K562 (cell line): ENCODE data around the gene BMP6. TPM values are rescaled to one million over a fixed set of nuclear protein-coding genes. Genes with fewer than 3 reads are reported as not detected.

Experiments used
- MYBL2 ChIP-seq, 2 experiments: fragments of 450-650 bp in 1 of 2; sonication (generic) in 1 of 2; formaldehyde crosslinking in 1 of 2; IDR thresholded peaks; 2 replicates each; pipeline versions ENCODE4 v1.6.1 to v1.8.1; 2017 to 2022; ENCODE audit warnings: borderline replicate concordance in 1 of 2, inconsistent platforms in 1 of 2, low read depth in 1 of 2, mild to moderate bottlenecking in 1 of 2, missing genetic modification reagents in 1 of 2, moderate library complexity in 1 of 2
- NFYB ChIP-seq: IDR thresholded peaks from 2 replicates; pipeline ENCODE4 v1.6.1; 2011; ENCODE audit warnings: mild to moderate bottlenecking, moderate library complexity; ENCODE audit not compliant: insufficient read length; ENCODE audit errors: extremely low read depth
- ZNF263 ChIP-seq: sonication (generic); formaldehyde crosslinking; IDR thresholded peaks from 2 replicates; pipeline ENCODE4 v1.8.0; 2022; ENCODE audit warnings: mild to moderate bottlenecking, missing genetic modification reagents, borderline replicate concordance
- polyA plus RNA-seq, 8 experiments: library from polyadenylated mRNA; depleted of rRNA in 4 of 8; stranded (reverse) in 5 of 8; unstranded in 3 of 8; fragments of >200 nt; fragmentation: Nextera tagmentation in 2 of 8; fragmentation: Illumina TruSeq in 1 of 8; extraction: Ambion mirVana in 2 of 8; extraction: Trizol in 1 of 8; gene quantifications; 2 replicates each; pipeline versions ENCODE4 v1.2.1 to v1.2.3, GENCODE V29; 2011 to 2014; ENCODE audit warnings: inconsistent platforms in 1 of 8, missing spikeins in 1 of 8
- total RNA-seq, 7 experiments: library from RNA; depleted of rRNA in 6 of 7; stranded (reverse); fragments of >200 nt in 6 of 7; fragmentation: Illumina TruSeq in 2 of 7; extraction: Trizol in 2 of 7; gene quantifications; 2 replicates each; pipeline versions ENCODE4 v1.2.1 to v1.2.3, GENCODE V29; 2011 to 2021; ENCODE audit warnings: low replicate concordance in 1 of 7
- TF ChIP-seq, protein P1 (sequence below): fragments of 450-650 bp; IDR thresholded peaks from 2 replicates; pipeline ENCODE4 v1.6.1; 2016; ENCODE audit warnings: mild to moderate bottlenecking, moderate library complexity
- TF ChIP-seq, protein P2 (sequence below): fragments of 250-450 bp; sonication (Bioruptor Pico); IDR thresholded peaks from 2 replicates; pipeline ENCODE4 v1.5.0; 2020; ENCODE audit warnings: mild to moderate bottlenecking, borderline replicate concordance

BMP6 gene
- total and polyA plus RNA-seq, 9 of the 15 experiments (the other 6 are each of a cell fraction or from before 2014, with no cell fraction given) = 0.01 to 0.13 (median 0.06) TPM; not detected in 3

DNA sequence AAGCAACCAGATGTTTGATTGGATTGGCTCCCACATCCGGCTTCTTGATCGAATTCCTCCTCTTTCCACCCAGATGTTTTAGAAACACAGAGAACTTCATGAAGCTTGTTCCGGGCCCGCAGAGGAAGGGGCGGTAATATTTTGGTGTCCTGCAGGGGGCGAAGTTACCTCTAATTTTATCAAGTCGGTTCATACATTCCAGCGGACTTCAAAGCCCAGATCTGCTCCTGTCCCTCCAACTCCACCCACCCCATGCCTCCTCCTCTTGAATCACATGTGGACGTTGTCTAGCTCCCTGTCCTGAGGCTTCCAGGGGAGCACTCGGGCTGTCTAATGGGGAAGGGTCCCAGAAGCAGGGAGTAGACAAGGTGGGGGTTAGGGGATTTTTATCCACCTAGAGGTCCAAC lies 2.9 kb upstream of the BMP6 start (continued):
- TF ChIP-seq, protein P1, sequence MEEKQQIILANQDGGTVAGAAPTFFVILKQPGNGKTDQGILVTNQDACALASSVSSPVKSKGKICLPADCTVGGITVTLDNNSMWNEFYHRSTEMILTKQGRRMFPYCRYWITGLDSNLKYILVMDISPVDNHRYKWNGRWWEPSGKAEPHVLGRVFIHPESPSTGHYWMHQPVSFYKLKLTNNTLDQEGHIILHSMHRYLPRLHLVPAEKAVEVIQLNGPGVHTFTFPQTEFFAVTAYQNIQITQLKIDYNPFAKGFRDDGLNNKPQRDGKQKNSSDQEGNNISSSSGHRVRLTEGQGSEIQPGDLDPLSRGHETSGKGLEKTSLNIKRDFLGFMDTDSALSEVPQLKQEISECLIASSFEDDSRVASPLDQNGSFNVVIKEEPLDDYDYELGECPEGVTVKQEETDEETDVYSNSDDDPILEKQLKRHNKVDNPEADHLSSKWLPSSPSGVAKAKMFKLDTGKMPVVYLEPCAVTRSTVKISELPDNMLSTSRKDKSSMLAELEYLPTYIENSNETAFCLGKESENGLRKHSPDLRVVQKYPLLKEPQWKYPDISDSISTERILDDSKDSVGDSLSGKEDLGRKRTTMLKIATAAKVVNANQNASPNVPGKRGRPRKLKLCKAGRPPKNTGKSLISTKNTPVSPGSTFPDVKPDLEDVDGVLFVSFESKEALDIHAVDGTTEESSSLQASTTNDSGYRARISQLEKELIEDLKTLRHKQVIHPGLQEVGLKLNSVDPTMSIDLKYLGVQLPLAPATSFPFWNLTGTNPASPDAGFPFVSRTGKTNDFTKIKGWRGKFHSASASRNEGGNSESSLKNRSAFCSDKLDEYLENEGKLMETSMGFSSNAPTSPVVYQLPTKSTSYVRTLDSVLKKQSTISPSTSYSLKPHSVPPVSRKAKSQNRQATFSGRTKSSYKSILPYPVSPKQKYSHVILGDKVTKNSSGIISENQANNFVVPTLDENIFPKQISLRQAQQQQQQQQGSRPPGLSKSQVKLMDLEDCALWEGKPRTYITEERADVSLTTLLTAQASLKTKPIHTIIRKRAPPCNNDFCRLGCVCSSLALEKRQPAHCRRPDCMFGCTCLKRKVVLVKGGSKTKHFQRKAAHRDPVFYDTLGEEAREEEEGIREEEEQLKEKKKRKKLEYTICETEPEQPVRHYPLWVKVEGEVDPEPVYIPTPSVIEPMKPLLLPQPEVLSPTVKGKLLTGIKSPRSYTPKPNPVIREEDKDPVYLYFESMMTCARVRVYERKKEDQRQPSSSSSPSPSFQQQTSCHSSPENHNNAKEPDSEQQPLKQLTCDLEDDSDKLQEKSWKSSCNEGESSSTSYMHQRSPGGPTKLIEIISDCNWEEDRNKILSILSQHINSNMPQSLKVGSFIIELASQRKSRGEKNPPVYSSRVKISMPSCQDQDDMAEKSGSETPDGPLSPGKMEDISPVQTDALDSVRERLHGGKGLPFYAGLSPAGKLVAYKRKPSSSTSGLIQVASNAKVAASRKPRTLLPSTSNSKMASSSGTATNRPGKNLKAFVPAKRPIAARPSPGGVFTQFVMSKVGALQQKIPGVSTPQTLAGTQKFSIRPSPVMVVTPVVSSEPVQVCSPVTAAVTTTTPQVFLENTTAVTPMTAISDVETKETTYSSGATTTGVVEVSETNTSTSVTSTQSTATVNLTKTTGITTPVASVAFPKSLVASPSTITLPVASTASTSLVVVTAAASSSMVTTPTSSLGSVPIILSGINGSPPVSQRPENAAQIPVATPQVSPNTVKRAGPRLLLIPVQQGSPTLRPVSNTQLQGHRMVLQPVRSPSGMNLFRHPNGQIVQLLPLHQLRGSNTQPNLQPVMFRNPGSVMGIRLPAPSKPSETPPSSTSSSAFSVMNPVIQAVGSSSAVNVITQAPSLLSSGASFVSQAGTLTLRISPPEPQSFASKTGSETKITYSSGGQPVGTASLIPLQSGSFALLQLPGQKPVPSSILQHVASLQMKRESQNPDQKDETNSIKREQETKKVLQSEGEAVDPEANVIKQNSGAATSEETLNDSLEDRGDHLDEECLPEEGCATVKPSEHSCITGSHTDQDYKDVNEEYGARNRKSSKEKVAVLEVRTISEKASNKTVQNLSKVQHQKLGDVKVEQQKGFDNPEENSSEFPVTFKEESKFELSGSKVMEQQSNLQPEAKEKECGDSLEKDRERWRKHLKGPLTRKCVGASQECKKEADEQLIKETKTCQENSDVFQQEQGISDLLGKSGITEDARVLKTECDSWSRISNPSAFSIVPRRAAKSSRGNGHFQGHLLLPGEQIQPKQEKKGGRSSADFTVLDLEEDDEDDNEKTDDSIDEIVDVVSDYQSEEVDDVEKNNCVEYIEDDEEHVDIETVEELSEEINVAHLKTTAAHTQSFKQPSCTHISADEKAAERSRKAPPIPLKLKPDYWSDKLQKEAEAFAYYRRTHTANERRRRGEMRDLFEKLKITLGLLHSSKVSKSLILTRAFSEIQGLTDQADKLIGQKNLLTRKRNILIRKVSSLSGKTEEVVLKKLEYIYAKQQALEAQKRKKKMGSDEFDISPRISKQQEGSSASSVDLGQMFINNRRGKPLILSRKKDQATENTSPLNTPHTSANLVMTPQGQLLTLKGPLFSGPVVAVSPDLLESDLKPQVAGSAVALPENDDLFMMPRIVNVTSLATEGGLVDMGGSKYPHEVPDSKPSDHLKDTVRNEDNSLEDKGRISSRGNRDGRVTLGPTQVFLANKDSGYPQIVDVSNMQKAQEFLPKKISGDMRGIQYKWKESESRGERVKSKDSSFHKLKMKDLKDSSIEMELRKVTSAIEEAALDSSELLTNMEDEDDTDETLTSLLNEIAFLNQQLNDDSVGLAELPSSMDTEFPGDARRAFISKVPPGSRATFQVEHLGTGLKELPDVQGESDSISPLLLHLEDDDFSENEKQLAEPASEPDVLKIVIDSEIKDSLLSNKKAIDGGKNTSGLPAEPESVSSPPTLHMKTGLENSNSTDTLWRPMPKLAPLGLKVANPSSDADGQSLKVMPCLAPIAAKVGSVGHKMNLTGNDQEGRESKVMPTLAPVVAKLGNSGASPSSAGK = no peak
- TF ChIP-seq ZNF263 (CRISPR knock-in tag) (peak; percentile 87), NFYB (no peak), MYBL2 (IDR thresholded peaks at IDR 0.05; ENCODE audit: low read depth) (no peak), MYBL2 (CRISPR knock-in tag; IDR thresholded peaks at IDR 0.05; ENCODE audit: borderline replicate concordance) (no peak)
- TF ChIP-seq, protein P2, sequence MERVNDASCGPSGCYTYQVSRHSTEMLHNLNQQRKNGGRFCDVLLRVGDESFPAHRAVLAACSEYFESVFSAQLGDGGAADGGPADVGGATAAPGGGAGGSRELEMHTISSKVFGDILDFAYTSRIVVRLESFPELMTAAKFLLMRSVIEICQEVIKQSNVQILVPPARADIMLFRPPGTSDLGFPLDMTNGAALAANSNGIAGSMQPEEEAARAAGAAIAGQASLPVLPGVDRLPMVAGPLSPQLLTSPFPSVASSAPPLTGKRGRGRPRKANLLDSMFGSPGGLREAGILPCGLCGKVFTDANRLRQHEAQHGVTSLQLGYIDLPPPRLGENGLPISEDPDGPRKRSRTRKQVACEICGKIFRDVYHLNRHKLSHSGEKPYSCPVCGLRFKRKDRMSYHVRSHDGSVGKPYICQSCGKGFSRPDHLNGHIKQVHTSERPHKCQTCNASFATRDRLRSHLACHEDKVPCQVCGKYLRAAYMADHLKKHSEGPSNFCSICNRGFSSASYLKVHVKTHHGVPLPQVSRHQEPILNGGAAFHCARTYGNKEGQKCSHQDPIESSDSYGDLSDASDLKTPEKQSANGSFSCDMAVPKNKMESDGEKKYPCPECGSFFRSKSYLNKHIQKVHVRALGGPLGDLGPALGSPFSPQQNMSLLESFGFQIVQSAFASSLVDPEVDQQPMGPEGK (CRISPR knock-in tag) = no peak
